Neural crest cell (in vitro differentiated cells): ENCODE measurements around the gene ARF1. TPM values are rescaled to one million over a fixed set of nuclear protein-coding genes. Genes with fewer than 3 reads are reported as not detected.
A peak's percentile ranks its signal among the peaks of the same experiment; 100 is the strongest.

Experiments
- DNase-seq: peaks from one replicate; pipeline ENCODE4 v3.0.0; 2021; ENCODE audit warnings: low read depth, mixed read lengths, low spot score
- H3K27ac Mint-ChIP-seq: one replicate; pipeline ENCODE4 v1.8.0; 2021; ENCODE audit warnings: mild to moderate bottlenecking, mixed read lengths; ENCODE audit not compliant: unreplicated experiment
- H3K27me3 Mint-ChIP-seq: 2 replicates; pipeline ENCODE4 v1.8.0; 2021; ENCODE audit warnings: low read depth, mild to moderate bottlenecking, mixed read lengths
- H3K36me3 Mint-ChIP-seq: 2 replicates; pipeline ENCODE4 v1.8.0; 2021; ENCODE audit warnings: low read depth, mild to moderate bottlenecking, mixed read lengths
- H3K4me1 Mint-ChIP-seq: 2 replicates; pipeline ENCODE4 v1.8.0; 2021; ENCODE audit warnings: mixed read lengths
- H3K4me3 Mint-ChIP-seq: one replicate; pipeline ENCODE4 v1.8.0; 2021; ENCODE audit warnings: mild to moderate bottlenecking, mixed read lengths
- H3K9me3 Mint-ChIP-seq: 2 replicates; pipeline ENCODE4 v1.8.0; 2021; ENCODE audit warnings: mixed read lengths
- CTCF ChIP-seq: fragments of 200-600 bp; sonication (generic); conservative IDR thresholded peaks from 2 replicates; pipeline ENCODE4 v1.5.0; 2021; ENCODE audit warnings: antibody characterized with exemption, mild to moderate bottlenecking
- total RNA-seq: library from RNA; stranded (reverse); gene quantifications from 2 replicates; pipeline ENCODE4 v1.2.1, GENCODE V29; 2021

The ARF1 gene
- total RNA-seq, 1 donor from 2014 or later = 237 TPM

GRCh38 chr1:228088586-228089498, 6.3 kb downstream of the ARF1 start:
- peaks cover 13% of the 10 kb centered on the region for H3K36me3 Mint-ChIP-seq
- H3K9me3 Mint-ChIP-seq = no peaks in the 10 kb centered on the region
- no peaks in the 10 kb centered on the region for H3K27me3 Mint-ChIP-seq
- no peak for DNase-seq
- no peak overlapping the region for H3K27ac Mint-ChIP-seq
- TF ChIP-seq CTCF = no peak
- peak overlapping the region; percentile 48 for H3K4me3 Mint-ChIP-seq
- H3K4me1 Mint-ChIP-seq = peaks cover 65% of the 10 kb centered on the region

- no peaks in the 10 kb centered on the region for H3K27me3 Mint-ChIP-seq
- H3K27ac Mint-ChIP-seq = no peak overlapping the region
- no peak for TF ChIP-seq CTCF
- H3K4me1 Mint-ChIP-seq = peaks cover 56% of the 10 kb centered on the region
- peaks cover 3% of the 10 kb centered on the region for H3K9me3 Mint-ChIP-seq
- no peak for DNase-seq
- peaks cover 21% of the 10 kb centered on the region for H3K36me3 Mint-ChIP-seq
- peak overlapping the region; percentile 27 for H3K4me3 Mint-ChIP-seq
These were observed 7.2 kb downstream of the ARF1 start for GRCh38 chr1:228089519-228090380.

- Mint-ChIP-seq H3K4me3 (peak overlapping the region; percentile 23), H3K36me3 (peaks cover 30% of the 10 kb centered on the region), H3K9me3 (peaks cover 9% of the 10 kb centered on the region), H3K27me3 (no peaks in the 10 kb centered on the region), H3K4me1 (peaks cover 47% of the 10 kb centered on the region), H3K27ac (peak overlapping the region; percentile 50)
- TF ChIP-seq CTCF = no peak
- no peak for DNase-seq
These were observed 8.1 kb downstream of the ARF1 start for GRCh38 chr1:228090613-228091081.

- Mint-ChIP-seq H3K27ac (no peak overlapping the region), H3K27me3 (no peaks in the 10 kb centered on the region), H3K9me3 (peaks cover 11% of the 10 kb centered on the region), H3K4me3 (peak overlapping the region; percentile 26), H3K36me3 (peaks cover 34% of the 10 kb centered on the region), H3K4me1 (peaks cover 46% of the 10 kb centered on the region)
- no peak for DNase-seq
- no peak for TF ChIP-seq CTCF
These were observed 8.6 kb downstream of the ARF1 start for GRCh38 chr1:228091084-228091483.

- Mint-ChIP-seq H3K27ac (no peak overlapping the region), H3K4me1 (peaks cover 36% of the 10 kb centered on the region), H3K36me3 (peaks cover 38% of the 10 kb centered on the region), H3K9me3 (peaks cover 11% of the 10 kb centered on the region), H3K4me3 (no peak overlapping the region), H3K27me3 (no peaks in the 10 kb centered on the region)
- DNase-seq = no peak
- TF ChIP-seq CTCF = no peak
These were observed 10.0 kb downstream of the ARF1 start for GRCh38 chr1:228092342-228093049.
